Body of pancreas (tissue), 4 donors: ENCODE measurements around the gene SPDYE17. TPM values are rescaled to one million over a fixed set of nuclear protein-coding genes. Genes with fewer than 3 reads are reported as not detected.
"Not testable (repeated sequence)": the region's sequence is repeated elsewhere in the genome, so short reads cannot be mapped to it uniquely, and the experiment has no call there.

Experiments used
- ATAC-seq: fragments of 150-250 bp; one replicate; pipeline ENCODE4 v1.9.1; 2016
- DNase-seq, 4 donors: peaks; one replicate each; pipeline ENCODE4 v3.0.0-alpha.2; 2019
- H3K27ac ChIP-seq, 4 donors: fragments of 200-600 bp; sonication (generic); 1 replicate in 3 of 4; 2 replicates in 1 of 4; pipeline versions ENCODE4 v1.5.1 to v1.6.1; 2016 to 2019; ENCODE audit warnings: mild to moderate bottlenecking in 1 of 4, mixed read lengths in 1 of 4, moderate library complexity in 1 of 4
- H3K27me3 ChIP-seq, 2 donors: fragments of 200-600 bp; sonication (generic); one replicate each; pipeline ENCODE4 v1.6.0; 2016; ENCODE audit warnings: mild to moderate bottlenecking in 1 of 2
- H3K36me3 ChIP-seq, 2 donors: fragments of 200-600 bp; sonication (generic); replicated peaks in 1 of 2; 2 replicates each; pipeline ENCODE4 v1.5.1; 2016; ENCODE audit warnings: low read depth in 2 of 2; ENCODE audit not compliant: insufficient read depth in 1 of 2
- H3K4me1 ChIP-seq: fragments of 200-600 bp; sonication (generic); one replicate; pipeline ENCODE4 v1.6.0; 2016
- H3K4me3 ChIP-seq, 2 donors: fragments of 200-600 bp; sonication (generic); 1 replicate in 1 of 2; 2 replicates in 1 of 2; pipeline ENCODE4 v1.5.1; 2016 to 2019
- H3K9me3 ChIP-seq, 3 donors: fragments of 200-600 bp; sonication (generic); 1 replicate in 2 of 3; 2 replicates in 1 of 3; pipeline ENCODE4 v1.5.1; 2016
- WGBS, 2 donors: methylation state at CpG; one replicate each; pipeline ENCODE4 v1.1.5; 2017; 5-methylcytosine and 5-hydroxymethylcytosine counted together
- intact Hi-C: fragments of 100-400 bp; cut with DNase I; formaldehyde crosslinking; loops from one replicate; pipeline ENCODE4 v1.15.1; 2023
- total RNA-seq, 2 donors: library from RNA; depleted of rRNA; stranded (reverse); fragments of >200 nt; gene quantifications; one replicate each; pipeline ENCODE4 v1.1.0, GENCODE V29; 2016

The SPDYE17 gene
- not detected for total RNA-seq

- H3K27ac ChIP-seq, ATAC-seq, H3K27me3 ChIP-seq, H3K4me1 ChIP-seq, intact Hi-C loops, H3K36me3 ChIP-seq, H3K4me3 ChIP-seq, DNase-seq, H3K9me3 ChIP-seq: not testable (repeated sequence)
- WGBS, 2 donors = 95% methylated on average over 8 of the region's 8 CpGs; no CpG with 5 or more reads in 1 of the 2 donors
Measured at GRCh38 chr7:77032261-77032660, at the start of gene SPDYE17. Gene SPDYE17 (minus strand): TSS chr7:77032361. CDS start chr7:77030570, 1,791 bp downstream.

DNA sequence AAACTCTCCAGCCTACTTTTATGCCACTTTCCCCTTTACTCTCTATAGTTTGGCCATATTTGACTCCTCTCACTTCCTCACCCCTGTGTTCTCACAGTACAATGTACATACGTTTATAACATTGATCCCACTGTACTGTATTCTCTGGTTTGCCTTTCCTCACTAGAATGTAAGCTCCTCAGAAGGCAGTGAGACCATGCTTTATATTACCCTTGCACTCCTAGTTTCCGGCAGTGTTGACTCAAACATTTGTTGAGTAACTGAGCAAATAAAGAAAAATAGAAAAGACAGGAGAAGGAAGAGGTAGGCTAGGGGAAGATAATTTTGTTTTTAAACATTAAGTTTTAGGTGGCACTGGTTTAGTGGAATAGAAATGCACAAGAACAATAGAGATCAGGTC is 48.1 kb upstream of the SPDYE17 start:
- H3K27ac ChIP-seq, DNase-seq, H3K4me1 ChIP-seq, intact Hi-C loops, H3K27me3 ChIP-seq, H3K4me3 ChIP-seq, ATAC-seq, H3K9me3 ChIP-seq, H3K36me3 ChIP-seq: not testable (repeated sequence)
- WGBS, 2 donors = 20 to 36% methylated on average over 1 to 2 of the region's 2 CpGs

GRCh38 chr7:77079624-77080023 is 47.5 kb upstream of the SPDYE17 start:
- H3K27ac ChIP-seq, H3K9me3 ChIP-seq, H3K36me3 ChIP-seq, intact Hi-C loops, DNase-seq, H3K4me1 ChIP-seq, H3K4me3 ChIP-seq, ATAC-seq, H3K27me3 ChIP-seq: not testable (repeated sequence)
- WGBS, 2 donors = 87% methylated on average over 4 of the region's 5 CpGs; no CpG with 5 or more reads in 1 of the 2 donors

- DNase-seq, H3K27ac ChIP-seq, H3K27me3 ChIP-seq, intact Hi-C loops, H3K4me1 ChIP-seq, H3K9me3 ChIP-seq, ATAC-seq, H3K36me3 ChIP-seq, H3K4me3 ChIP-seq: not testable (repeated sequence)
Measured at GRCh38 chr7:77079112-77079511, 47.0 kb upstream of the SPDYE17 start.

DNA sequence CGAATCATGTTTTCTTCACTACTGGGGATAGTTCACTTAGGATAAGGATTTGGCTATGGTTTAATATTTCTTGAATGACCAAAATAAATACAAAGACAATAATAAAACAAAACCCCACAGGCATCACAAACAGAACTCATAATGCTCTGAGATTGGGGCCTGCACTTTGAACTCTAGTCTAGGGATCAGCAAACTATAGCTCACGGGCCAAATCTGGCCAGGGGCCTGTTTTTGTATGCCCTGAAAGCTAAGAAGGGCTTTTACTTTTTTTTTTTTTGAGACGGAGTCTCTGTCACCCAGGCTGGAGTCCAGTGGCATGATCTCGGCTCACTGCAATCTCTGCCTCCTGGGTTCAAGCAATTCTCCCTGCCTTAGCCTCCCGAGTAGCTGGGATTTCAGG is 44.9 kb upstream of the SPDYE17 start:
- H3K9me3 ChIP-seq, ATAC-seq, intact Hi-C loops, DNase-seq, H3K27ac ChIP-seq, H3K27me3 ChIP-seq, H3K4me3 ChIP-seq, H3K4me1 ChIP-seq, H3K36me3 ChIP-seq: not testable (repeated sequence)
- 97% methylated on average over 4 of the region's 5 CpGs; no CpG with 5 or more reads in 1 of the 2 donors for WGBS, 2 donors

DNA sequence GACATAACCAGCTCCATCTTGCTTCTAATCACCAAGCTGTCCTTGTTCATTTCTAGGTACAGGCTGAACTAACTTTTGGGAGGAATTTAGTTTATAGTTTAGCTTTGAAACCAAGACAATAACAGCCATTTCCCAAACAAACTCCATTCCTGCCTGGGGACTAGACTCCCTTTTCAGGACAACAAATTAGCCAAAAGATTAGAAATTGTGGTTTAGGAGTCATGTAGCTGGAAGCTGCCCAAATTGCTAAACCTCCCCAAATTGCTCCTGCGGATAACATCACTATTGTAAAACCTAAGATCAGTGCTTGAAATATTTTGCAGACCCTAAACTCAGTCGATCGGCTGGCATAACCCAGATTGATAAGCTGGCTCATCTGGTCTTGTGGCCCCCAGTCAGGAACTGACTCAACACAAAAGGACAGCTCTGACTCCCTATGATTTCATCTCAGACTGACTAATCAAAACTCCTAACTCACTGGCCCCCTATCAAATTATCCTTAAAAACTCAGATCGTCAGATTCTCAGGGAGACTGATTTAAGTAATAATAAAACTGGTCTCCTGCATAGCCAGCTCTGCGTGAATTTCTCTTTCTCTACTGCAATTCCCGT is 42.7 kb upstream of the SPDYE17 start:
- H3K4me1 ChIP-seq, H3K9me3 ChIP-seq, H3K27ac ChIP-seq, ATAC-seq, DNase-seq, H3K36me3 ChIP-seq, intact Hi-C loops, H3K4me3 ChIP-seq, H3K27me3 ChIP-seq: not testable (repeated sequence)
- whole genome bisulfite sequencing, 2 donors = 83% methylated on average over 1 of the region's 6 CpGs; no CpG with 5 or more reads in 1 of the 2 donors

DNA sequence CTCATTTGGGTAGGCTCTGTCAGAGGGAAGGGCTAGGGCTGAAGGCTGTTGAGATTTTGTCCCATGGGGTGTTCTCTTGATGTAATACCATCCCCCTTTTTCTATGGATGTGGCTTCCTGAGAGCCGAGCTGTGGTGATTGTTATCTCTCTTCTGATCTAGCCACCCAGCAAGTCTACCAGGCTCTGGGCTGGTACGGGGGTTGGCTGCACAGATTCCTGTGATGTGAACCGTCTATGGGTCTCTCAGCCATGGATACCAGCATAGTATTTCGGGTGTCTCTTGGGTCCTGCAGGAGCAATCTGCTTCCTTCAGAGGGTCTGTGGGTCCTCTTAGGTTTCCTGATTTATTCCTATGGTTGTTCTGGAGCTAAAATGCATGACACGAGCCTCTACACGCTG is 38.9 kb upstream of the SPDYE17 start:
- DNase-seq, intact Hi-C loops, H3K4me3 ChIP-seq, H3K27me3 ChIP-seq, ATAC-seq, H3K4me1 ChIP-seq, H3K9me3 ChIP-seq, H3K27ac ChIP-seq, H3K36me3 ChIP-seq: not testable (repeated sequence)
- 95% methylated on average over 5 of the region's 6 CpGs for WGBS, 2 donors

- 81 to 94% methylated on average over 7 of the region's 7 CpGs for WGBS, 2 donors
- H3K36me3 ChIP-seq, H3K4me3 ChIP-seq, H3K27ac ChIP-seq, H3K9me3 ChIP-seq, H3K27me3 ChIP-seq, DNase-seq, H3K4me1 ChIP-seq, ATAC-seq, intact Hi-C loops: not testable (repeated sequence)
Measured at GRCh38 chr7:77065869-77066268, 33.7 kb upstream of the SPDYE17 start.

DNA sequence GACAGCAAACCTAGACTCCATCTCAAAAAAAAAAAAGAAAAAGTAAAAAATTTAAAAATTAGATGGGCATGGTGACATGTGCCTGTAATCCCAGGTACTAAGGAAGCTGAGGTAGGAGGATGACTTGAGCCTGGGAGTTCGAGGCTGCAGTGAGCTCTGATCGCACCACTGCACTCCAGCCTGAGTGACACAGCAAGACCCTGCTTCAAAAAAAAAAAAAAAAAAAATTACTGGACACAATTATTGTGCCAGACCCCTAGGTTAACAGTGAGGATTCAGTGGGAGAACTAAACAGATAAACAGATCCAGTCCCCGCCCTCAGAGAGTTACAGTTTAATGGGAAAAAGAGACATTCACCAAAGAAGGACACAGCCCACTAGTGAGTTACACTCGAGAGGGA is 31.6 kb upstream of the SPDYE17 start:
- ATAC-seq, H3K27me3 ChIP-seq, H3K9me3 ChIP-seq, DNase-seq, H3K27ac ChIP-seq, H3K4me1 ChIP-seq, H3K36me3 ChIP-seq, intact Hi-C loops, H3K4me3 ChIP-seq: not testable (repeated sequence)
- WGBS, 2 donors = 92 to 98% methylated on average over 3 to 4 of the region's 4 CpGs

DNA sequence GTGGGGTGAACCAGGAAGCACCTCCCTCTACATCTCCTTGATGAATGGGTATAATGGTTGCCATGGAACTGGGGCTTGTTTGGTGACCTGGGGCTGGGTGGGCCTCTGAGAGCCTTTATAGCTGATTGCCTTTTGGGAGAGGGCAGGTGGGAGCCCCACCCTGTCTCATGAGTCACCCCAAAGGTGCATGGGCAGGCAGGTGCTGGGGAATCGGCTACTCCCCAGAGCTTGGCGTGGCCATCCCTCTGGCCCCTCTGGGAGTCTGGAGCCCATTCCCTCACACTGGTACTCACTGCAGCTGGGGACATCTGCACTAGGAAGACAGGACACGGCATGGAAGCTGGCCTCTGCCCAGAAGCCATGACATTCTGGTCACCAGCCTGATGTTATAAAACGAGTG is 30.4 kb upstream of the SPDYE17 start, which contains the start of gene SPDYE18:
TSS of gene SPDYE18 (minus strand) at position 2 of the 400 bp plus-strand sequence. CDS start 2,046 bp downstream, outside the sequence.
- H3K36me3 ChIP-seq, H3K27me3 ChIP-seq, H3K9me3 ChIP-seq, H3K4me3 ChIP-seq, intact Hi-C loops, H3K4me1 ChIP-seq, DNase-seq, ATAC-seq, H3K27ac ChIP-seq: not testable (repeated sequence)
- 95% methylated on average over 2 of the region's 4 CpGs; no CpG with 5 or more reads in 1 of the 2 donors for WGBS, 2 donors

- 91% methylated on average over 5 of the region's 10 CpGs; no CpG with 5 or more reads in 1 of the 2 donors for WGBS, 2 donors
- H3K4me1 ChIP-seq, H3K27ac ChIP-seq, H3K4me3 ChIP-seq, intact Hi-C loops, DNase-seq, ATAC-seq, H3K9me3 ChIP-seq, H3K27me3 ChIP-seq, H3K36me3 ChIP-seq: not testable (repeated sequence)
Measured at GRCh38 chr7:77026349-77026748, 5.8 kb downstream of the SPDYE17 start.

GRCh38 chr7:77010074-77010680 is 22.0 kb downstream of the SPDYE17 start:
- ATAC-seq = peak; percentile 74
- H3K36me3 ChIP-seq, H3K27ac ChIP-seq, H3K9me3 ChIP-seq, DNase-seq, H3K27me3 ChIP-seq, H3K4me1 ChIP-seq, intact Hi-C loops, H3K4me3 ChIP-seq: not testable (repeated sequence)
- WGBS, 2 donors = 58 to 90% methylated on average over 6 to 8 of the region's 16 CpGs
